ENCODE data around the gene PDK2. TPM values are rescaled to one million over a fixed set of nuclear protein-coding genes. Genes with fewer than 3 reads are reported as not detected.
A peak's percentile ranks its signal among the peaks of the same experiment; 100 is the strongest.

The PDK2 gene
- total RNA-seq, 6 experiments from 2014 or later: 26.6 to 35.6 (median 29.6) TPM

- H3K27me3 Mint-ChIP-seq (ENCODE audit: insufficient read depth): peaks cover 10% of the 10 kb centered on the region
- no peaks in the 10 kb centered on the region for H3K9me3 Mint-ChIP-seq
- H3K27ac Mint-ChIP-seq: peak within 1 kb of the TSS; percentile 99
- H3K4me1 Mint-ChIP-seq (ENCODE audit: low read depth): peaks cover 83% of the 10 kb centered on the region
- H3K4me3 Mint-ChIP-seq: peak within 1 kb of the TSS; percentile 95
- peak; percentile 87 for DNase-seq
- peaks cover 24% of the 10 kb centered on the region for H3K36me3 Mint-ChIP-seq (ENCODE audit: low read depth)
- TF ChIP-seq CTCF (IDR thresholded peaks at IDR 0.05): no peak; the same call in 1 of the 2 replicates
Measured at GRCh38 chr17:50055426-50056216, 39.5 kb upstream of the PDK2 start, which contains the start of gene ITGA3. Gene ITGA3, plus strand, starts transcription at chr17:50056110. Its CDS starts 330 bp downstream, at chr17:50056440.

- peak; percentile 62 for DNase-seq
- peaks cover 83% of the 10 kb centered on the region for H3K4me1 Mint-ChIP-seq (ENCODE audit: low read depth)
- H3K36me3 Mint-ChIP-seq (ENCODE audit: low read depth): peaks cover 26% of the 10 kb centered on the region
- TF ChIP-seq CTCF (IDR thresholded peaks at IDR 0.05): peak; percentile 61
- H3K9me3 Mint-ChIP-seq: no peaks in the 10 kb centered on the region
- H3K4me3 Mint-ChIP-seq: peak overlapping the region; percentile 95
- peak overlapping the region; percentile 99 for H3K27ac Mint-ChIP-seq
- H3K27me3 Mint-ChIP-seq (ENCODE audit: insufficient read depth): peaks cover 10% of the 10 kb centered on the region
Measured at GRCh38 chr17:50056217-50056960, 38.8 kb upstream of the PDK2 start.

GRCh38 chr17:50056961-50057330, 38.2 kb upstream of the PDK2 start:
- peak overlapping the region; percentile 95 for H3K4me3 Mint-ChIP-seq
- H3K36me3 Mint-ChIP-seq (ENCODE audit: low read depth): peaks cover 30% of the 10 kb centered on the region
- H3K27ac Mint-ChIP-seq: peak overlapping the region; percentile 99
- peak; percentile 61 for DNase-seq
- peaks cover 10% of the 10 kb centered on the region for H3K27me3 Mint-ChIP-seq (ENCODE audit: insufficient read depth)
- no peak for TF ChIP-seq CTCF (IDR thresholded peaks at IDR 0.05)
- peaks cover 83% of the 10 kb centered on the region for H3K4me1 Mint-ChIP-seq (ENCODE audit: low read depth)
- no peaks in the 10 kb centered on the region for H3K9me3 Mint-ChIP-seq

- peak overlapping the region; percentile 99 for H3K27ac Mint-ChIP-seq
- H3K4me1 Mint-ChIP-seq (ENCODE audit: low read depth): peaks cover 83% of the 10 kb centered on the region
- H3K27me3 Mint-ChIP-seq (ENCODE audit: insufficient read depth): peaks cover 10% of the 10 kb centered on the region
- peaks cover 30% of the 10 kb centered on the region for H3K36me3 Mint-ChIP-seq (ENCODE audit: low read depth)
- peak overlapping the region; percentile 95 for H3K4me3 Mint-ChIP-seq
- DNase-seq: no peak
- no peaks in the 10 kb centered on the region for H3K9me3 Mint-ChIP-seq
- no peak for TF ChIP-seq CTCF (IDR thresholded peaks at IDR 0.05)
Measured at GRCh38 chr17:50057521-50057991, 37.6 kb upstream of the PDK2 start.

- H3K9me3 Mint-ChIP-seq: no peaks in the 10 kb centered on the region
- H3K4me3 Mint-ChIP-seq: peak overlapping the region; percentile 95
- peaks cover 33% of the 10 kb centered on the region for H3K36me3 Mint-ChIP-seq (ENCODE audit: low read depth)
- H3K4me1 Mint-ChIP-seq (ENCODE audit: low read depth): peaks cover 83% of the 10 kb centered on the region
- peak overlapping the region; percentile 99 for H3K27ac Mint-ChIP-seq
- no peak for DNase-seq
- H3K27me3 Mint-ChIP-seq (ENCODE audit: insufficient read depth): peaks cover 12% of the 10 kb centered on the region
- no peak for TF ChIP-seq CTCF (IDR thresholded peaks at IDR 0.05)
Measured at GRCh38 chr17:50058296-50058953, 36.7 kb upstream of the PDK2 start.
